ENCODE data around the gene CASP2. TPM values are rescaled to one million over a fixed set of nuclear protein-coding genes. Genes with fewer than 3 reads are reported as not detected.
A peak's percentile ranks its signal among the peaks of the same experiment; 100 is the strongest.

CASP2 gene
- total and polyA plus RNA-seq, 2 of the 8 experiments (the other 6 are each of a cell fraction or from before 2014, with no cell fraction given), result 23.7 to 35.3 TPM

GRCh38 chr7:143305423-143306070, 17.4 kb downstream of the CASP2 start:
- Histone ChIP-seq H3K23me2 (ENCODE audit: low read depth, low read length) (no peaks in the 10 kb centered on the region), H3K9me3 (ENCODE audit: insufficient read depth in 2 of 2, low read depth in 1 of 2, low read length in 1 of 2) (no peaks in the 10 kb centered on the region), H3K9ac (replicated peaks in 1 of 4; ENCODE audit: extremely low read depth in 1 of 4, low read depth in 3 of 4, low read length in 3 of 4) (no peak overlapping the region), H4K8ac (ENCODE audit: extremely low read depth, insufficient read depth, low read length) (no peak overlapping the region), H2AK5ac (ENCODE audit: low read depth, low read length) (no peak overlapping the region), H2AFZ (ENCODE audit: low read length) (no peak overlapping the region), H2BK15ac (ENCODE audit: low read length) (no peak overlapping the region), H2BK120ac (replicated peaks; ENCODE audit: low read depth, low read length) (no peak overlapping the region), H3K27ac (ENCODE audit: low read depth, low read length) (no peak overlapping the region), H4K91ac (replicated peaks; ENCODE audit: insufficient read length, low read length) (no peak overlapping the region), H4K5ac (ENCODE audit: insufficient read length, low read depth, low read length) (no peak overlapping the region), H3K4ac (replicated peaks; ENCODE audit: insufficient read length, low read depth, low read length) (no peak overlapping the region), H4K20me1 (replicated peaks in 1 of 2; ENCODE audit: control insufficient read depth in 1 of 2, insufficient read depth in 2 of 2, low read length in 2 of 2) (peaks cover 0 to 6% of the 10 kb centered on the region in 2 experiments), H3K23ac (ENCODE audit: insufficient read length) (no peak overlapping the region), H2BK12ac (ENCODE audit: low read depth, low read length) (no peak overlapping the region), H2BK20ac (ENCODE audit: low read length) (no peak overlapping the region), H3K18ac (ENCODE audit: extremely low read depth, low read length) (no peak overlapping the region), H3K79me2 (ENCODE audit: control insufficient read depth in 1 of 2, insufficient read depth in 2 of 2, low read length in 2 of 2) (no peaks in the 10 kb centered on the region), H3K4me1 (replicated peaks in 1 of 4; ENCODE audit: control insufficient read depth in 3 of 4, insufficient read depth in 4 of 4, low read length in 3 of 4) (no peaks in the 10 kb centered on the region), H2BK5ac (ENCODE audit: low read depth, low read length) (no peak overlapping the region), H3K27me3 (replicated peaks in 1 of 4; ENCODE audit: control insufficient read depth in 3 of 4, extremely low read depth in 1 of 4, insufficient read depth in 3 of 4, low read length in 3 of 4) (no peaks in the 10 kb centered on the region), H3K79me1 (ENCODE audit: low read depth, low read length) (no peaks in the 10 kb centered on the region; the same call in 1 of the 2 replicates), H3K14ac (ENCODE audit: insufficient read length) (no peak overlapping the region), H3K4me2 (ENCODE audit: insufficient read depth in 1 of 2, low read depth in 2 of 2, low read length in 2 of 2) (no peak overlapping the region), H3K4me3 (ENCODE audit: extremely low read depth in 1 of 4, insufficient read depth in 2 of 4, low read depth in 3 of 4, low read length in 4 of 4) (no peak overlapping the region), H3K56ac (replicated peaks; ENCODE audit: insufficient read length, low read depth, low read length) (no peak overlapping the region), H3K36me3 (ENCODE audit: control insufficient read depth in 2 of 4, insufficient read depth in 4 of 4, low read length in 3 of 4) (peaks cover 42 to 71% (median 68%) of the 10 kb centered on the region in 4 experiments)
- DNase-seq (ENCODE audit: low read depth in 1 of 2, low spot score in 2 of 2) (peak in 1 of 2 experiments; percentile 88), FAIRE-seq (no peak)
- CTCF ChIA-PET (ENCODE audit: partially characterized antibody), result interaction anchor here (0.7 to 8.2 kb wide), 29 partner anchors 10 to 121 kb away, joined by 3 to 85 read pairs (median 4); partner anchors contain the start of genes CASP2, CLCN1, EPHA1 and GSTK1
- POLR2A ChIA-PET (ENCODE audit: partially characterized antibody), result interaction anchor here (1.1 to 2.3 kb wide), 3 partner anchors 9 to 17 kb away, joined by 3 to 7 read pairs (median 3); partner anchors contain the start of gene CASP2
- 81% methylated on average over 10 of the region's 10 CpGs; no CpG with 5 or more reads in 1 of the 2 experiments for WGBS, 2 experiments (ENCODE audit: extremely low coverage in 1 of 2, insufficient coverage in 1 of 2, insufficient read length in 1 of 2, insufficient replicate concordance in 2 of 2, low coverage in 1 of 2, low lambda C conversion rate in 2 of 2, missing lambda C conversion rate in 1 of 2)
- peak; percentile 73 to 82 for TF ChIP-seq RAD21 (IDR thresholded peaks at IDR 0.05 in 1 of 2, conservative IDR thresholded peaks at IDR 0.05 in 1 of 2; ENCODE audit: low read depth in 2 of 2, low read length in 2 of 2)
- TF ChIP-seq NRF1 (IDR thresholded peaks at IDR 0.05; ENCODE audit: low read depth, low read length), result no peak
- TF ChIP-seq BACH1 (IDR thresholded peaks at IDR 0.05; ENCODE audit: low read length), result no peak
- TF ChIP-seq EGR1 (IDR thresholded peaks at IDR 0.05; ENCODE audit: borderline replicate concordance, low read depth, low read length), result no peak
- TF ChIP-seq CTCF (IDR thresholded peaks at IDR 0.05; ENCODE audit: control extremely low read depth in 1 of 3, insufficient read depth in 1 of 3, low read depth in 1 of 3, low read length in 3 of 3), result peak; percentile 91 to 99 (median 96)
- no peak for TF ChIP-seq CBX8 (IDR thresholded peaks at IDR 0.05; ENCODE audit: borderline replicate concordance, low read depth, low read length)
- peak; percentile 26; the same call in 1 of the 2 replicates for TF ChIP-seq POLR2AphosphoS5 (IDR thresholded peaks at IDR 0.05; ENCODE audit: low read depth, low read length)
- no peak for TF ChIP-seq EZH2 (IDR thresholded peaks at IDR 0.05; ENCODE audit: low read depth, low read length, severe bottlenecking)
- peak; percentile 41; the same call in 1 of the 2 replicates for TF ChIP-seq KDM1A (IDR thresholded peaks at IDR 0.05; ENCODE audit: borderline replicate concordance, low read length)

Measured in H1 (cell line).